GM12891 (cell line): Measurements from ENCODE around the gene NLN.

Experiments
- POLR2A ChIP-seq: IDR thresholded peaks from 2 replicates; pipeline ENCODE4 v1.6.1; 2011; ENCODE audit warnings: low read depth, low read length, control low read depth
- POLR2AphosphoS5 ChIP-seq: IDR thresholded peaks from 2 replicates; pipeline ENCODE4 v1.6.1; 2011; ENCODE audit warnings: low read depth, low read length, control low read depth
- TAF1 ChIP-seq: IDR thresholded peaks from 2 replicates; pipeline ENCODE4 v1.6.1; 2011; ENCODE audit warnings: low read depth, low read length, control low read depth

DNA sequence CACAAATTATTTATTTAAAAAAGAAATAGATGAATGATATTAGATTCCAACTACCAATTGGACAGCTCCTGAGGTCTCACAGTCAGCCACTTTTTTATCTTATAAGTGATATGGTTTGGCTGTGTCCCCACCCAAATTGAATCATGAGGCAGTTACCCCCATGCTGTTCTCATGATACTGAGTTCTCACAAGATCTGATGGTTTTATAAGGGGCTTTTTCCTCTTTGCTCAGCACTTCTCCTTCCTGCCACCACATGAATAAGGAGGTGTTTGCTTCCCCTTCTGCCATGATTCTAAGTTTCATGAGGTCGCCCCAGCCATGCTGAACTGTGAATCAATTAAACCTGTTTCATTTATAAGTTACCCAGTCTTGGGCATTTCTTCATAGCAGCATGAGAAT, 12.9 kb downstream of the NLN start:
- TF ChIP-seq POLR2A: no peak
- no peak for TF ChIP-seq POLR2AphosphoS5
- TF ChIP-seq TAF1: no peak
